Panc1 (cell line): ENCODE data around the gene GZMM. TPM values are rescaled to one million over a fixed set of nuclear protein-coding genes. Genes with fewer than 3 reads are reported as not detected.

ENCODE experiments used
- ATAC-seq: fragments of 200-7000 bp; cut with Tn5 transposase; 2 replicates; pipeline ENCODE4 v1.9.1; 2020; ENCODE audit warnings: mild to moderate bottlenecking, moderate library complexity
- BruUV-seq: library from RNA; stranded (reverse); fragments of 400-500 nt; replicated peaks from 2 replicates; lab custom pipeline; 2021; lab: Mats Ljungman, UMichigan
- CTCF ChIA-PET: fragments of 300-600 bp; sonication (Branson Sonifier 250); formaldehyde crosslinking; loops from one replicate; lab custom pipeline; 2022; ENCODE audit warnings: antibody characterized with exemption; lab: Charles Lee
- POLR2A ChIA-PET: fragments of 300-600 bp; sonication (Branson Sonifier 250); formaldehyde crosslinking; loops from one replicate; lab custom pipeline; 2022; ENCODE audit warnings: antibody characterized with exemption; lab: Charles Lee
- DNase-seq: peaks from one replicate; pipeline ENCODE4 v3.0.0-alpha.2; 2010; ENCODE audit warnings: low read depth, low spot score
- H3K27ac ChIP-seq: 2 replicates; pipeline ENCODE4 v1.5.1; 2011; ENCODE audit warnings: mild to moderate bottlenecking, low read length, inconsistent platforms
- H3K27me3 ChIP-seq: fragments of 200-500 bp; sonication (Bioruptor generic); 2 replicates; pipeline ENCODE4 v1.6.0; 2014; ENCODE audit warnings: low read length, inconsistent platforms; ENCODE audit not compliant: control insufficient read depth, insufficient read depth
- H3K36me3 ChIP-seq: fragments of 200-500 bp; sonication (Bioruptor generic); 2 replicates; pipeline ENCODE4 v1.5.1; 2014; ENCODE audit warnings: inconsistent platforms, mild to moderate bottlenecking, low read length, moderate library complexity; ENCODE audit not compliant: control insufficient read depth, insufficient read depth
- H3K4me1 ChIP-seq: 2 replicates; pipeline ENCODE4 v1.5.1; 2011; ENCODE audit warnings: inconsistent platforms, mild to moderate bottlenecking, low read length, moderate library complexity; ENCODE audit not compliant: control insufficient read depth, insufficient read depth
- H3K4me3 ChIP-seq, 2 experiments: 2 replicates each; pipeline ENCODE4 v1.5.1; 2011 to 2012; ENCODE audit warnings: low read depth in 2 of 2, low read length in 2 of 2, mild to moderate bottlenecking in 2 of 2, inconsistent platforms in 1 of 2, moderate library complexity in 1 of 2
- H3K9me3 ChIP-seq: fragments of 200-500 bp; sonication (Bioruptor generic); 2 replicates; pipeline ENCODE4 v1.5.1; 2014; ENCODE audit warnings: low read depth, mild to moderate bottlenecking, inconsistent platforms, low read length, moderate library complexity; ENCODE audit not compliant: control insufficient read depth, insufficient read depth
- POLR2AphosphoS5 ChIP-seq: IDR thresholded peaks from 2 replicates; pipeline ENCODE4 v1.6.1; 2012; ENCODE audit warnings: mild to moderate bottlenecking, low read depth, low read length, moderate library complexity
- SIN3A ChIP-seq: IDR thresholded peaks from 2 replicates; pipeline ENCODE4 v1.6.1; 2012; ENCODE audit warnings: low read depth, mild to moderate bottlenecking, low read length, moderate library complexity, borderline replicate concordance; ENCODE audit not compliant: insufficient read depth
- TCF7L2 ChIP-seq: IDR thresholded peaks from 2 replicates; pipeline ENCODE4 v1.6.1; 2011; ENCODE audit warnings: mild to moderate bottlenecking, low read depth, low read length, inconsistent platforms
- in situ Hi-C: cut with HindIII; loops from 2 replicates; pipeline ENCODE4 v1.10.0; 2016; ENCODE audit warnings: low sequenced_read_pairs, low pct_unique_long_range_greater_than_20kb
- intact Hi-C: fragments of 100-400 bp; cut with micrococcal nuclease; formaldehyde crosslinking; loops from one replicate; pipeline ENCODE4 v1.10.0; 2022; ENCODE audit not compliant: unreplicated experiment
- total RNA-seq: library from RNA; stranded (reverse); gene quantifications from one replicate; pipeline ENCODE4 v1.2.1, GENCODE V29; 2021; ENCODE audit not compliant: unreplicated experiment
- TF ChIP-seq, protein P1 (sequence below): fragments of 450-650 bp; IDR thresholded peaks from 2 replicates; pipeline ENCODE4 v1.5.1; 2017; ENCODE audit warnings: mild to moderate bottlenecking
- TF ChIP-seq, protein P2 (sequence below), 2 experiments: IDR thresholded peaks; 2 replicates each; pipeline ENCODE4 v1.6.1; 2011 to 2012; ENCODE audit warnings: low read depth in 2 of 2, control low read depth in 1 of 2, low read length in 1 of 2, mild to moderate bottlenecking in 1 of 2, moderate library complexity in 1 of 2; ENCODE audit not compliant: insufficient read depth in 1 of 2

Gene GZMM
- total RNA-seq, 1 experiment from 2014 or later, result 0.69 TPM

DNA sequence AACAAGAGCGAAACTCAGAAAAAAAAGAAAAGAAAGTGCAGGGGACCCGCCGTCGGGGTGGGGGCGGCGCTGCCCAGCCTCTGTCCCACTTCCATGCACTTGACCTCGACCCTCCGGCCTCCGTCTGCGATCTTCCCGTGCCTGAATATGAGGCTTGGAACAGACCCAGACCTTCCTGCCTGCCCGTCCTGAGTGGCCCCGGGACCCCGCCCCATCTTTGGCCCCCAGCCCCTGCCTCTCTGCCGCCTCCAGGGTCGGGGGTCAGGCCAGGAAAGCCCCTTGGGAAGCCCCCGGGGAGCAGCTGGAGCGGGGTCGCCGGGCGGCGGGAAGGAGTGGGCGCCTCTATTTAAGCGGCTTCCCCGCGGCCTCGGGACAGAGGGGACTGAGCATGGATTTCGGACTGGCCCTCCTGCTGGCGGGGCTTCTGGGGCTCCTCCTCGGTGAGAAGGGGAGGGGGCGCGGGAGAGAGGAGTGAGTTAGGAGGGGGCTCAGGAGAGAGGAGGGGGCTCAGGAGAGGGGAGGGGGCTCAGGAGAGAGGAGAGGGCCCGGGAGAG is 47.7 kb upstream of the GZMM start, which contains the start of gene MADCAM1:
Gene MADCAM1, plus strand, starts transcription at position 375 of the 554 bp plus-strand sequence. Its CDS starts 14 bp downstream, at position 389.
- no peak for ATAC-seq
- H3K9me3 ChIP-seq, result no peaks in the 10 kb centered on the region
- BruUV-seq, result no TSS peak
- no peaks in the 10 kb centered on the region for H3K36me3 ChIP-seq
- peaks cover 6% of the 10 kb centered on the region for H3K4me1 ChIP-seq
- no peak within 1 kb of the TSS for H3K4me3 ChIP-seq
- CTCF ChIA-PET, result interaction anchor here (1.2 kb wide), 1 partner anchor 10 kb away, joined by 6 read pairs; no protein-coding TSS in a partner anchor
- intact Hi-C loops (no loop called here), in situ Hi-C loops (no loop called here)
- H3K27me3 ChIP-seq, result no peaks in the 10 kb centered on the region
- DNase-seq, result no peak
- TF ChIP-seq TCF7L2, result no peak
- TF ChIP-seq, protein P1, sequence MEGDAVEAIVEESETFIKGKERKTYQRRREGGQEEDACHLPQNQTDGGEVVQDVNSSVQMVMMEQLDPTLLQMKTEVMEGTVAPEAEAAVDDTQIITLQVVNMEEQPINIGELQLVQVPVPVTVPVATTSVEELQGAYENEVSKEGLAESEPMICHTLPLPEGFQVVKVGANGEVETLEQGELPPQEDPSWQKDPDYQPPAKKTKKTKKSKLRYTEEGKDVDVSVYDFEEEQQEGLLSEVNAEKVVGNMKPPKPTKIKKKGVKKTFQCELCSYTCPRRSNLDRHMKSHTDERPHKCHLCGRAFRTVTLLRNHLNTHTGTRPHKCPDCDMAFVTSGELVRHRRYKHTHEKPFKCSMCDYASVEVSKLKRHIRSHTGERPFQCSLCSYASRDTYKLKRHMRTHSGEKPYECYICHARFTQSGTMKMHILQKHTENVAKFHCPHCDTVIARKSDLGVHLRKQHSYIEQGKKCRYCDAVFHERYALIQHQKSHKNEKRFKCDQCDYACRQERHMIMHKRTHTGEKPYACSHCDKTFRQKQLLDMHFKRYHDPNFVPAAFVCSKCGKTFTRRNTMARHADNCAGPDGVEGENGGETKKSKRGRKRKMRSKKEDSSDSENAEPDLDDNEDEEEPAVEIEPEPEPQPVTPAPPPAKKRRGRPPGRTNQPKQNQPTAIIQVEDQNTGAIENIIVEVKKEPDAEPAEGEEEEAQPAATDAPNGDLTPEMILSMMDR, result no peak
- TF ChIP-seq, protein P2, sequence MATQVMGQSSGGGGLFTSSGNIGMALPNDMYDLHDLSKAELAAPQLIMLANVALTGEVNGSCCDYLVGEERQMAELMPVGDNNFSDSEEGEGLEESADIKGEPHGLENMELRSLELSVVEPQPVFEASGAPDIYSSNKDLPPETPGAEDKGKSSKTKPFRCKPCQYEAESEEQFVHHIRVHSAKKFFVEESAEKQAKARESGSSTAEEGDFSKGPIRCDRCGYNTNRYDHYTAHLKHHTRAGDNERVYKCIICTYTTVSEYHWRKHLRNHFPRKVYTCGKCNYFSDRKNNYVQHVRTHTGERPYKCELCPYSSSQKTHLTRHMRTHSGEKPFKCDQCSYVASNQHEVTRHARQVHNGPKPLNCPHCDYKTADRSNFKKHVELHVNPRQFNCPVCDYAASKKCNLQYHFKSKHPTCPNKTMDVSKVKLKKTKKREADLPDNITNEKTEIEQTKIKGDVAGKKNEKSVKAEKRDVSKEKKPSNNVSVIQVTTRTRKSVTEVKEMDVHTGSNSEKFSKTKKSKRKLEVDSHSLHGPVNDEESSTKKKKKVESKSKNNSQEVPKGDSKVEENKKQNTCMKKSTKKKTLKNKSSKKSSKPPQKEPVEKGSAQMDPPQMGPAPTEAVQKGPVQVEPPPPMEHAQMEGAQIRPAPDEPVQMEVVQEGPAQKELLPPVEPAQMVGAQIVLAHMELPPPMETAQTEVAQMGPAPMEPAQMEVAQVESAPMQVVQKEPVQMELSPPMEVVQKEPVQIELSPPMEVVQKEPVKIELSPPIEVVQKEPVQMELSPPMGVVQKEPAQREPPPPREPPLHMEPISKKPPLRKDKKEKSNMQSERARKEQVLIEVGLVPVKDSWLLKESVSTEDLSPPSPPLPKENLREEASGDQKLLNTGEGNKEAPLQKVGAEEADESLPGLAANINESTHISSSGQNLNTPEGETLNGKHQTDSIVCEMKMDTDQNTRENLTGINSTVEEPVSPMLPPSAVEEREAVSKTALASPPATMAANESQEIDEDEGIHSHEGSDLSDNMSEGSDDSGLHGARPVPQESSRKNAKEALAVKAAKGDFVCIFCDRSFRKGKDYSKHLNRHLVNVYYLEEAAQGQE (IDR thresholded peaks at IDR 0.05; ENCODE audit: insufficient read depth in 1 of 2, low read depth in 2 of 2, low read length in 1 of 2), result no peak
- TF ChIP-seq SIN3A, result no peak
- POLR2A ChIA-PET, result no interaction called here
- H3K27ac ChIP-seq, result no peak within 1 kb of the TSS

DNA sequence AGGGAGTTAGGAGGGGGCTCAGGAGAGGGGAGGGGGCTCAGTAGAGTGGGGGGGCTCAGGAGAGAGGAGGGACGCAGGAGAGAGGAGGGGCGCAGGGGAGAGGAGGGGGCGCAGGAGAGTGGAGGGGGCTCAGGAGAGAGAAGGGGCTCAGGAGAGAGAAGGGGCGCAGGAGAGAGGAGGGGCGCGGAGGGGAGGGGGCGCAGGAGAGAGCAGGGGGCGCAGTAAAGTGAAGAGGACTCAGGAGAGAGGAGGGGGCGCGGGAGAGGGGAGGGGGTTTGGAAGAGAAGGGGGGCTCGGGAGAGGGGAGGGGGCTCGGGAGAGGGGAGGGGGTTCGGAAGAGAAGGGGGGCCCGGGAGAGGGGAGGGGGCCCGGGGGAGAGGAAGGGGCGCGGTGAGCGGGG is 46.9 kb upstream of the GZMM start:
- Histone ChIP-seq H3K27me3 (no peaks in the 10 kb centered on the region), H3K4me3 (no peak overlapping the region), H3K4me1 (peaks cover 6% of the 10 kb centered on the region), H3K9me3 (no peaks in the 10 kb centered on the region), H3K36me3 (no peaks in the 10 kb centered on the region), H3K27ac (no peak overlapping the region)
- in situ Hi-C loops, result no loop called here
- BruUV-seq, result no TSS peak
- no peak for TF ChIP-seq POLR2AphosphoS5
- TF ChIP-seq, protein P1, result no peak
- TF ChIP-seq, protein P2 (IDR thresholded peaks at IDR 0.05; ENCODE audit: insufficient read depth in 1 of 2, low read depth in 2 of 2, low read length in 1 of 2), result no peak
- TF ChIP-seq SIN3A, result no peak
- no peak for TF ChIP-seq TCF7L2
- ATAC-seq (no peak), DNase-seq (no peak)
- CTCF ChIA-PET, result no interaction called here
- intact Hi-C loops, result no loop called here
- POLR2A ChIA-PET, result no interaction called here
